C4-2B (cell line): ENCODE data around the gene NUCB1.
"Not testable (repeated sequence)": the region's sequence is repeated elsewhere in the genome, so short reads cannot be mapped to it uniquely, and the experiment has no call there.

Experiments used
- H3K27ac ChIP-seq: fragments of 450-650 bp; 2 replicates; pipeline ENCODE4 v1.5.1; 2017
- CTCF ChIP-seq: fragments of 450-650 bp; conservative IDR thresholded peaks from 2 replicates; pipeline ENCODE4 v1.5.1; 2017; ENCODE audit warnings: mild to moderate bottlenecking
- ZFX ChIP-seq: fragments of 450-650 bp; IDR thresholded peaks from 2 replicates; pipeline ENCODE4 v1.6.1; 2017

Gene NUCB1

GRCh38 chr19:48920949-48921348 lies 20.8 kb downstream of the NUCB1 start:
- H3K27ac ChIP-seq: no peak overlapping the region
- TF ChIP-seq CTCF (no peak), ZFX (no peak)

- H3K27ac ChIP-seq: no peak overlapping the region
- TF ChIP-seq ZFX: no peak
- no peak for TF ChIP-seq CTCF
These were observed 21.8 kb downstream of the NUCB1 start for GRCh38 chr19:48921721-48922500.

- no peak overlapping the region for H3K27ac ChIP-seq
- TF ChIP-seq CTCF: no peak
- TF ChIP-seq ZFX: no peak
These were observed 22.7 kb downstream of the NUCB1 start for GRCh38 chr19:48922548-48923490.

- TF ChIP-seq ZFX: no peak
- no peak for TF ChIP-seq CTCF
- no peak overlapping the region for H3K27ac ChIP-seq
These were observed 25.2 kb downstream of the NUCB1 start for GRCh38 chr19:48925240-48925843.

GRCh38 chr19:48925890-48926289 lies 25.8 kb downstream of the NUCB1 start:
- H3K27ac ChIP-seq: not testable (repeated sequence)

GRCh38 chr19:48926909-48927308 lies 26.8 kb downstream of the NUCB1 start:
- TF ChIP-seq ZFX (no peak), CTCF (no peak)
- H3K27ac ChIP-seq: no peak overlapping the region; the same call in 1 of the 2 replicates

GRCh38 chr19:48927692-48928091 lies 27.6 kb downstream of the NUCB1 start:
- H3K27ac ChIP-seq: peak overlapping the region; percentile 8; the same call in 1 of the 2 replicates
